Inferior parietal cortex (tissue), 1 donor: ENCODE results near the gene DYNC2I2.
"Not testable (repeated sequence)": the region's sequence is repeated elsewhere in the genome, so short reads cannot be mapped to it uniquely, and the experiment has no call there.

Experiments
- DNase-seq: peaks from one replicate; pipeline ENCODE4 v3.0.0-alpha.2; 2016; ENCODE audit errors: extremely low spot score

DYNC2I2 gene

GRCh38 chr9:128615571-128615970 is 41.1 kb downstream of the DYNC2I2 start:
- no peak for DNase-seq

DNA sequence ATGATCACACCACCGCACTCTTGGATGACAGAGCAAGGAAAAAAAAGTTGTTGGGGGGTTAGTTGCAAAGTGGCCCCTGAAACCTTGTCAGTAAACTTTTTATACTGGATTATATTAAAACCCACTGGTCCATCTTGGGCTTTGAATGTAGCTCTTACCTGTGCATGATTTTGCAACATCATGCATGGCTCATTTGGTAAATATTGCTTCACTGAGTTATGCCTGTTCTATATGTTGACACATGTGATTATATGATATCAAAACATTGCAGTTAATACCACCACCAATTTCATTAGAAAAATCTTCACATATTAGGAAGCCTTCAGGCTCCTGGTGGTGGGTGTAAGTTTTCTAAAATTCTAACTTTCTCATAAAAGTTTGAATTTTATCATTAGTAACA is 41.9 kb downstream of the DYNC2I2 start:
- DNase-seq: no peak

DNA sequence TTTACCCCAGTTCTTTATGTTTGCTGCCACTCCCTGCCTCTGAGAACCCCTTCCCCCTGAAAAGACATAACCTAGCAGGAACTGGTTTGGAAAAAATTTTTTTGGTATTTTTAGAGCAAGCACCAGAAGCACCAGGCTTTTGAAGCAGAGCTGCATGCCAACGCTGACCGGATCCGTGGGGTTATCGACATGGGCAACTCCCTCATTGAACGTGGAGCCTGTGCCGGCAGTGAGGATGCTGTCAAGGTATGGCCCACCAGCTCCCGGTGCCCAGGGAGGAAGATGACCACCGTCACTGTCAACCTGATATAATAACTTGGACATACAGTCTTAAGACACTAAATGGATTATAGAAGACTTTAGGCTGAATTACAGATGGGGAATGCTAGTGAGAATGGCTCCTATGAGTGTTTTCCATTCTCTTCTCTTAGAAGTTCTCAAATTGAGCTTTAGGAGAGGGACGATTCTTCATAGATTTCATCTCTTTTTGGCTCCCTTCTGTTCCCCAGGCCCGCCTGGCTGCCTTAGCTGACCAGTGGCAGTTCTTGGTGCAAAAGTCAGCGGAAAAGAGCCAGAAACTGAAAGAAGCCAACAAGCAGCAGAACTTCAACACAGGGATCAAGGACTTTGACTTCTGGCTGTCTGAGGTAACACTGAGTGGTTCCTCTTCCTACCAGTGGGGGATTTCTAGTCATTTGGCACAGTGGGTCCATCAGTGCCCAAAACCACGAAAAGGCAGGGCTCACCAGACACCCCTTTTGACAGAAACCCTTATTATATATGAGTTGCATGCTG is 44.9 kb downstream of the DYNC2I2 start:
- DNase-seq: no peak

DNA sequence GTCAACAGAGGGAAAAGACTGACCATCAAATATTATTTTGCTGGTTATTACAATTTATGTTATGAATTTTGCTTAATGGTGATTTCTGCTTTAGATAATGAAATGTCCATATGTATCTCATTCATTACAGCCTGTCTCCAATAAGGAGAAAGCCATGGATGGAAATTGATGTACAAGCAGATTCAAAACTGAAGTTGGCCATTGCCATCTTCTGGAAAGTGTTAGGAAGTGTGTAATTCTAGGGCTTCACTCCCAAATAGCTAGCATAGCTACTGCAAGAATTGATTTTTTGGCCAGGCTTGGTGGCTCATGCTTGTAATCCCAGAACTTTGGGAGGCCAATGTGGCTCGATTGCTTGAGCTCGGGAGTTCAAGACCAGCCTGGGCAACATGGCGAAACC is 45.8 kb downstream of the DYNC2I2 start:
- no peak for DNase-seq

DNA sequence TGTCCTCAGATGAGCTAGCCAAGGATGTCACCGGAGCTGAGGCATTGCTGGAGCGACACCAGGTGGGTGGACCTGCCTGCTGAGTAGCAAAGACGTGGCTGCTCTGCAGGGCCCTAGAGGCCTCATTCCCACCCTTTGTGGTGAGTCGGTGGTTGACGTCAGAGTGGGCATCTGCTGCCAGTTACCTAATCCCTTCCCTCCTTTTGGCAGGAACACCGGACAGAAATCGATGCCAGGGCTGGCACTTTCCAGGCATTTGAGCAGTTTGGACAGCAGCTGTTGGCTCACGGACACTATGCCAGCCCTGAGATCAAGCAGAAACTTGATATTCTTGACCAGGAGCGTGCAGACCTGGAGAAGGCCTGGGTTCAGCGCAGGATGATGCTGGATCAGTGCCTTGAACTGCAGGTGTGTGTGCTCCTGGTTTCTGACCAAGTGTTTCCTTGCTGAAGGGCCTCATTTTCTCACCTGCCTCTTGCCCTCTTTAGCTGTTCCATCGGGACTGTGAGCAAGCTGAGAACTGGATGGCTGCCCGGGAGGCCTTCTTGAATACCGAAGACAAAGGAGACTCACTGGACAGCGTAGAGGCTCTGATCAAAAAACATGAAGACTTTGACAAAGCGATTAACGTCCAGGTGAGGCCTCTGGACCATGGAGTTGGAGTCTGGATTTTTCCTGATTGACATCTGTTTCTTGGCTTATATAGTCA is 48.9 kb downstream of the DYNC2I2 start:
- DNase-seq: peak; percentile 83

GRCh38 chr9:128603697-128604096 is 53.0 kb downstream of the DYNC2I2 start:
- no peak for DNase-seq

- DNase-seq: no peak
Measured at GRCh38 chr9:128600099-128600498, 56.5 kb downstream of the DYNC2I2 start.

DNA sequence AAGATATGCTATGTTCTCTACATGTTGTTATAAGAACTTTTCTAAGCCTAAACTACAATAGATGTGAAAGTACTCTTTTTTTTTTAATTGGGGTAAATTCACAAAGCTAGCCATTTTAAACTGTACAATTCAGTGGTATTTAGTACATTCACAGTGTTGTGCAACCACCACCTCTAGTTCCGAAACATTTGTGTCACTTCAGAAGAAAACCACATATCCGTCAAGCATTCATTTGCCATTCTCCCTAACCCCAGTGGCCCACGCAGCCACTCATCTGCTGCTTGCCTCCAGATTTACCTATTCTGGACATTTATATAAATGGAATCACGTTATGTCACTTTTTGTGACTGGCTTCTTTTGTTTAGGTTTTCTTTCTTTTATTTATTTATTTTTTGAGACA is 61.2 kb downstream of the DYNC2I2 start:
- DNase-seq: no peak

DNA sequence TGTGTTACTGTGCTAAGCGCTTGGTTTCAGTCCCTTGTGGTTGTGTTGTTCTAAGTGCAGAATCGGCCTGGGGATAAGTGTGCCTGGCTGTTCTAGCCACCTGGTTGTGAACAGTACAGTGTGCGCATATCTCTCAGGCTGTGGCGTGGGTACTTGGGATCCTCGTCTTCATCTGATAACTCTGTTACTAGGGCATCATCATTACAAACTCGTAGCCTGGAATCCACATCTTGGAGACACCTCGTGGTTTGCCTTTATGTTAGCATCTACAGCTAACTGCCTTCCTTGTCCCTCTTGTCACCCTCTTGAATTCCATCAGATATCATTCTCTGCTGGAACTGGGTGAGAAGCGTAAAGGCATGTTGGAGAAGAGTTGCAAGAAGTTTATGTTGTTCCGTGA is 62.8 kb downstream of the DYNC2I2 start:
- no peak for DNase-seq

- no peak for DNase-seq
Measured at GRCh38 chr9:128593039-128593438, 63.6 kb downstream of the DYNC2I2 start.

- DNase-seq: no peak
Measured at GRCh38 chr9:128588581-128589233, 67.9 kb downstream of the DYNC2I2 start.

DNA sequence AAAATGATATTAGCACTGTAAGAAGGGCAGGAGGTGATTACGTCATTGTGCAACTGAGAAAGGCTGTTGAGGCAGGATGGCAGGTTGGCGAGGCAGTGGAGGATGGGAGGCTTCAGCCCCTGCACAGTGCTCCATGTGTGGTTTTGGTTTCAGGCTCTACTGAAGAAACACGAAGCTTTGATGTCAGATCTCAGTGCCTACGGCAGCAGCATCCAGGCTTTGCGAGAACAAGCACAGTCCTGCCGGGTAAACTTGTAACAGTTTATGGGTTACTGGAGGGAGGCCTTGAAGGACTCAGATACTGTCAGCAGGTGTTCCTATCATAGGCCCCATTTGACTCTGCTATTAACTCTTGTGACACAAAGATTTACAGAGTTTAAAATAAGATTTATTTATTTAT is 69.2 kb downstream of the DYNC2I2 start:
- DNase-seq: no peak

GRCh38 chr9:128586934-128587333 is 69.7 kb downstream of the DYNC2I2 start:
- not testable (repeated sequence) for DNase-seq

DNA sequence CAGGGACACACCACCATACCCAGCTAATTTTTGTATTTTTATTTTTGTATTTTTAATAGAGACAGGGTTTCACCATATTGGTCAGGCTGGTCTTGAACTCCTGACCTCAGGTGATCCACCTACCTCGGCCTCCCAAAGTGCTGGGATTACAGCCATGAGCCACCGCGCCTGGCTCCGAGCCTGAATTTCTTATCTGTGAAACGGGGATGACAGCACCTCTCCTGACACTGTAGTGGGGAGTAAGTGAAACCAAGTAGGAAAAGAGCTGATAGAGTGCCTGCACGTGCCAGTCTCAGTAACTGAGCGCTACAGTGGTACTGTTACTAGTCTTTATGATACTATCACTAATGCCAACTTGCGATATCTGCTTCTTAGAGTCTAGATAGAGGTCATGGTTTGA is 71.5 kb downstream of the DYNC2I2 start:
- DNase-seq: not testable (repeated sequence)
